Activated CD4-positive, alpha-beta T cell treated with anti-CD3 and anti-CD28 coated beads, Interleukin-2, amount 10 ng/mL, durations not matched to agents 7 days and 5 days (primary cell): ENCODE measurements around the gene NLGN1. TPM values are rescaled to one million over a fixed set of nuclear protein-coding genes. Genes with fewer than 3 reads are reported as not detected.

Experiments used
- CTCF ChIA-PET: fragments of 350-600 bp; sonication (Branson Sonifier 250); formaldehyde crosslinking; loops from one replicate; lab custom pipeline; 2021; ENCODE audit warnings: antibody characterized with exemption; lab: Charles Lee
- POLR2A ChIA-PET: fragments of 350-600 bp; sonication (Branson Sonifier 250); formaldehyde crosslinking; loops from one replicate; lab custom pipeline; 2021; ENCODE audit warnings: antibody characterized with exemption; lab: Charles Lee
- DNase-seq: peaks from one replicate; pipeline ENCODE4 v3.0.0-alpha.2; 2020
- H3K27ac Mint-ChIP-seq: one replicate; pipeline ENCODE4 v1.8.0; 2021; ENCODE audit warnings: mild to moderate bottlenecking, moderate library complexity, mixed read lengths
- H3K27me3 Mint-ChIP-seq: one replicate; pipeline ENCODE4 v1.8.0; 2021; ENCODE audit warnings: mixed read lengths
- H3K36me3 Mint-ChIP-seq: one replicate; pipeline ENCODE4 v1.8.0; 2021; ENCODE audit warnings: low read depth, mixed read lengths
- H3K4me1 Mint-ChIP-seq: one replicate; pipeline ENCODE4 v1.8.0; 2021; ENCODE audit warnings: mixed read lengths
- H3K4me3 Mint-ChIP-seq: one replicate; pipeline ENCODE4 v1.8.0; 2021; ENCODE audit warnings: mild to moderate bottlenecking, moderate library complexity, mixed read lengths
- H3K9me3 Mint-ChIP-seq: one replicate; pipeline ENCODE4 v1.8.0; 2021; ENCODE audit warnings: mixed read lengths
- total RNA-seq, 2 experiments: library from RNA; stranded (reverse); gene quantifications; one replicate each; pipeline ENCODE4 v1.2.3, GENCODE V29; 2021

The NLGN1 gene
- total RNA-seq, 2 experiments from 2014 or later, result not detected

DNA sequence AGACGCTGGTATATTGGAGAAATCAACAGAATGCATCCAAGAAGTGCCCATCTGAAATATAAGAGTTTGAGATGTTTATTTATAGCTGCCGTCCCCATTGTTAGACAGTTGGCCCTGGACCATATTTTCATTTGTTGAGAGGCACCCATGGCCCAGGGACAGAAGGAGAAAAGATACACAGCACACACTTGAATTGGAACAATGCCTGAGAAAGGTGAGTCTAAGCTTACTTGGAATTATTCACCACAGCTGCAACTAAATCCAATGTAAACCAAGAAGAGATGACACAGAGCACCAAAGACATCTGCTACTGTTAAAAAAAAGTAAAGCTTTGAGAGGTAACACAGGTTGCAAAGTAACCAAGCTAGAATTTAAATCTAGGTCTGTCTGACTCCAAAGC lies 936.1 kb downstream of the NLGN1 start:
- no peak overlapping the region for H3K27ac Mint-ChIP-seq
- no peak overlapping the region for H3K4me3 Mint-ChIP-seq
- no peaks in the 10 kb centered on the region for H3K27me3 Mint-ChIP-seq
- no peaks in the 10 kb centered on the region for H3K4me1 Mint-ChIP-seq
- no peaks in the 10 kb centered on the region for H3K36me3 Mint-ChIP-seq
- H3K9me3 Mint-ChIP-seq, result no peaks in the 10 kb centered on the region
- DNase-seq, result no peak
- ChIA-PET CTCF (no interaction called here), POLR2A (no interaction called here)

DNA sequence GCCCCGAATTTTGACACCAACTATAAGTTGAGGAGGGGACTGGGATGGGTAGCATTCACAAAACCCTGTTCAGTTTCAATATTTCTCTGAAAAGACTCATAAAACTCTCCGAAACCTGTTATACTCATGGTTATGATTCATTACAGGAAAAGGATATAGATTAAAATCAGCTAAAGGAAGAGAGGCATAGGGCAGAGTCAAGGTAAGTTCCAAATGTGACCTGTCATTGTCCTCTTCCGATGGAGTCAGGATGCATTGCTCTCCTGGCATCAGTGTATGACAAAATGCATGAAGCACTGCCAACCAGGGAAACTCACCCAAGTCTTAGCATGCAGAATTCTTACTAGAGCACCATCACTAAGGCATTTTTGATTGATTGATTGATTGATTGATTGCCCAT lies 936.6 kb downstream of the NLGN1 start:
- no peaks in the 10 kb centered on the region for H3K27me3 Mint-ChIP-seq
- no peak overlapping the region for H3K27ac Mint-ChIP-seq
- POLR2A ChIA-PET, result no interaction called here
- CTCF ChIA-PET, result no interaction called here
- H3K36me3 Mint-ChIP-seq, result no peaks in the 10 kb centered on the region
- H3K9me3 Mint-ChIP-seq, result no peaks in the 10 kb centered on the region
- H3K4me1 Mint-ChIP-seq, result no peaks in the 10 kb centered on the region
- no peak overlapping the region for H3K4me3 Mint-ChIP-seq
- no peak for DNase-seq

DNA sequence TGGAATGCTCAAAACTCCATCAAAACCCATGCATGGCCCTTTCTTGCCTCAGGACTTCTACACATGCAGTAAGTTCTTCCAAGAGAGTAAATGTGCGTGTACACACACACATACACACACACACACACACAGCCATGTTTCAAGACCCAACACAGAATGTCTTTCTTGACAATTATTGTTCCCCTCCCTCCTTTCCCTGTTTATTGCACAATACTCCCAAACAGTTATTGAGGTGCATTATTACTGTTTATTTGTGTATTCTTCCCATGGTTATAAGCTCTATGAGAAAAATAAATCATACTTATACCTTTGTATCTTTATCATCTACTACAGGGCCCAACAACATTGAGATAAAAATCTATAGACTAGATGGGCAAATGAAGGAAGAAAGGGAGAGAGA lies 937.8 kb downstream of the NLGN1 start:
- CTCF ChIA-PET, result no interaction called here
- H3K9me3 Mint-ChIP-seq, result no peaks in the 10 kb centered on the region
- no peaks in the 10 kb centered on the region for H3K4me1 Mint-ChIP-seq
- H3K27ac Mint-ChIP-seq, result no peak overlapping the region
- H3K36me3 Mint-ChIP-seq, result no peaks in the 10 kb centered on the region
- no peak overlapping the region for H3K4me3 Mint-ChIP-seq
- no peaks in the 10 kb centered on the region for H3K27me3 Mint-ChIP-seq
- POLR2A ChIA-PET, result no interaction called here
- no peak for DNase-seq

DNA sequence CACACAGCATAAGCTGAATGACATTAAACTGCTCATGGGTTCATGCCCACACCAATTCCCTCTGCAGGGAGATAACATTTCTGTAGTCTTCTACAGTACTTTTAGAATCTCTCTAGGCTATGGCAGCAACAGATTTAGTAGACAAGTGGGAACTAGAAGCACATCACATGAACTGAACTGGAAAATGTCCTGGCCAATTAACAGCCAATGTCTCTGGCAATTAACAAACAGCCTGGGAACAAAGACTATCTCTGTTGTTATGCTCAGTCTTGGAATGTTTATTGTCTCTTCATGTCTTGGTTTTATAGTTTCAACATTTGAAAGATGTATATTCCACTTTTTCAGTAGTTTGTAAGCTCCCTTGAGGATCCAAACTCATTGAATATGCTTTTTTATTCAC lies 938.4 kb downstream of the NLGN1 start:
- H3K4me1 Mint-ChIP-seq, result no peaks in the 10 kb centered on the region

More for the DNA sequence above, 938.4 kb downstream of the NLGN1 start:
- ChIA-PET CTCF (no interaction called here), POLR2A (no interaction called here)
- Mint-ChIP-seq H3K9me3 (no peaks in the 10 kb centered on the region), H3K36me3 (no peaks in the 10 kb centered on the region), H3K27ac (no peak overlapping the region), H3K4me3 (no peak overlapping the region), H3K27me3 (no peaks in the 10 kb centered on the region)
- DNase-seq, result no peak
